GM12878 (cell line): ENCODE results near the gene PASK. TPM values are rescaled to one million over a fixed set of nuclear protein-coding genes. Genes with fewer than 3 reads are reported as not detected.

Source experiments
- ATAC-seq: fragments of 200-7000 bp; cut with Tn5 transposase; 3 replicates; pipeline ENCODE4 v1.9.1; 2020; ENCODE audit warnings: mild to moderate bottlenecking, moderate library complexity
- BruUV-seq: library from RNA; stranded (reverse); fragments of 400-500 nt; replicated peaks from 2 replicates; lab custom pipeline; 2021; lab: Mats Ljungman, UMichigan
- CTCF ChIA-PET: fragments of 300-600 bp; sonication (Branson Sonifier 250); formaldehyde crosslinking; extraction: SDS; loops from one replicate; lab custom pipeline; 2021; ENCODE audit warnings: inconsistent platforms; lab: Yijun Ruan, JAX
- POLR2A ChIA-PET: fragments of 350-600 bp; formaldehyde crosslinking; extraction: SDS; loops from one replicate; lab custom pipeline; 2021; ENCODE audit warnings: inconsistent platforms; lab: Charles Lee
- RAD21 ChIA-PET: fragments of 300-600 bp; sonication (Branson Sonifier 250); formaldehyde crosslinking; loops from one replicate; lab custom pipeline; 2023; ENCODE audit warnings: antibody characterized with exemption; ENCODE audit not compliant: unreplicated experiment; lab: Charles Lee
- SMC1A ChIA-PET: fragments of 300-600 bp; sonication (Branson Sonifier 250); formaldehyde crosslinking; loops from one replicate; lab custom pipeline; 2023; ENCODE audit not compliant: unreplicated experiment, uncharacterized antibody; lab: Charles Lee
- DNase-seq: peaks from one replicate; pipeline ENCODE4 v3.0.0-alpha.2; 2011; ENCODE audit warnings: low read depth, low spot score
- FAIRE-seq: peaks from 3 replicates; lab custom pipeline; 2011; peaks lifted over from hg19 to GRCh38; lab: Jason Lieb, UNC
- H2AFZ ChIP-seq: 2 replicates; pipeline ENCODE4 v1.6.0; 2011; ENCODE audit warnings: low read depth, low read length, control low read depth; ENCODE audit not compliant: control insufficient read depth
- H3K27ac ChIP-seq: 2 replicates; pipeline ENCODE4 v1.5.1; 2011; ENCODE audit warnings: control low read depth; ENCODE audit not compliant: control insufficient read depth, insufficient read depth
- H3K27me3 ChIP-seq, 2 experiments: replicated peaks in 1 of 2; 2 replicates each; pipeline versions ENCODE4 v1.6.0 to v1.6.1; 2011; ENCODE audit warnings: low read length in 1 of 2; ENCODE audit not compliant: control insufficient read depth in 2 of 2, insufficient read depth in 2 of 2
- H3K36me3 ChIP-seq, 2 experiments: 2 replicates each; pipeline ENCODE4 v1.5.1; 2011; ENCODE audit warnings: low read length in 1 of 2; ENCODE audit not compliant: control insufficient read depth in 2 of 2, insufficient read depth in 2 of 2
- H3K4me1 ChIP-seq: 2 replicates; pipeline ENCODE4 v1.6.1; 2011; ENCODE audit warnings: mild to moderate bottlenecking, low read length, moderate library complexity, mixed read lengths; ENCODE audit not compliant: control insufficient read depth, insufficient read depth
- H3K4me2 ChIP-seq: 2 replicates; pipeline ENCODE4 v1.6.0; 2011; ENCODE audit warnings: control low read depth; ENCODE audit not compliant: control insufficient read depth, insufficient read depth
- H3K4me3 ChIP-seq: fragments of 200-600 bp; sonication (generic); 2 replicates; pipeline ENCODE4 v1.5.1; 2016
- H3K79me2 ChIP-seq: 2 replicates; pipeline ENCODE4 v1.6.0; 2011; ENCODE audit warnings: low read length; ENCODE audit not compliant: control insufficient read depth, insufficient read depth
- H3K9ac ChIP-seq: 2 replicates; pipeline ENCODE4 v1.8.0; 2011; ENCODE audit warnings: low read length, control low read depth, mixed read lengths; ENCODE audit not compliant: control insufficient read depth, insufficient read depth
- H3K9me3 ChIP-seq: replicated peaks from 3 replicates; pipeline ENCODE4 v1.5.1; 2011; ENCODE audit warnings: mild to moderate bottlenecking, low read length; ENCODE audit not compliant: control insufficient read depth, insufficient read depth
- H4K20me1 ChIP-seq: 2 replicates; pipeline ENCODE4 v1.6.0; 2011; ENCODE audit not compliant: control insufficient read depth, insufficient read depth
- CBX5 ChIP-seq: sonication (generic); IDR thresholded peaks from 2 replicates; pipeline ENCODE4 v1.6.1; 2016; ENCODE audit warnings: low read depth, moderate library complexity, mild to moderate bottlenecking, inconsistent platforms
- ESRRA ChIP-seq: IDR thresholded peaks from 2 replicates; pipeline ENCODE4 v1.6.1; 2012; ENCODE audit warnings: mild to moderate bottlenecking, low read length, improper control_type of control experiment
- POLR2A ChIP-seq: IDR thresholded peaks from 2 replicates; pipeline ENCODE4 v1.6.1; 2011; ENCODE audit warnings: low read depth, mild to moderate bottlenecking, low read length
- PRDM15 ChIP-seq: fragments of 450-650 bp; formaldehyde crosslinking; IDR thresholded peaks from 2 replicates; pipeline ENCODE4 v1.4.0; 2020; ENCODE audit warnings: mild to moderate bottlenecking, moderate library complexity
- USF2 ChIP-seq: IDR thresholded peaks from 2 replicates; pipeline ENCODE4 v1.6.1; 2011; ENCODE audit warnings: low read depth, low read length, improper control_type of control experiment, borderline replicate concordance
- YY1 ChIP-seq: IDR thresholded peaks from 2 replicates; pipeline ENCODE4 v1.6.1; 2011; ENCODE audit warnings: low read depth, mild to moderate bottlenecking, low read length
- ZNF24 ChIP-seq: fragments of 450-650 bp; IDR thresholded peaks from 2 replicates; pipeline ENCODE4 v1.6.1; 2017; ENCODE audit warnings: antibody characterized with exemption, mild to moderate bottlenecking
- ZNF687 ChIP-seq: fragments of 450-650 bp; IDR thresholded peaks from 2 replicates; pipeline ENCODE4 v1.6.1; 2017; ENCODE audit warnings: mild to moderate bottlenecking, moderate library complexity
- WGBS: methylation state at CpG from one replicate; pipeline ENCODE4 v1.1.6; 2016; ENCODE audit warnings: low lambda C conversion rate; ENCODE audit not compliant: insufficient replicate concordance, insufficient coverage; ENCODE audit errors: missing lambda C conversion rate; 5-methylcytosine and 5-hydroxymethylcytosine counted together
- in situ Hi-C: fragments of 300-500 bp; cut with MboI; formaldehyde crosslinking; loops from 9 replicates; pipeline ENCODE4 v1.14.3; 2018; ENCODE audit warnings: mixed read lengths
- intact Hi-C: fragments of 100-400 bp; cut with micrococcal nuclease; formaldehyde crosslinking; loops from one replicate; pipeline ENCODE4 v1.14.2; 2022; ENCODE audit not compliant: unreplicated experiment
- polyA plus RNA-seq, 11 experiments: library from polyadenylated mRNA; depleted of rRNA in 4 of 11; unstranded in 6 of 11; stranded (reverse) in 5 of 11; fragments of >200 nt; fragmentation: Nextera tagmentation in 4 of 11; fragmentation: Illumina TruSeq in 1 of 11; extraction: Ambion mirVana in 4 of 11; extraction: Trizol in 1 of 11; gene quantifications; 1 replicate in 1 of 11; 2 replicates in 10 of 11; pipeline versions ENCODE4 v1.2.1 to v1.2.3, GENCODE V29; 2011 to 2016; ENCODE audit warnings: inconsistent platforms in 2 of 11, missing spikeins in 2 of 11, low read depth in 1 of 11
- total RNA-seq, 4 experiments: library from RNA; depleted of rRNA in 3 of 4; stranded (reverse); fragments of >200 nt in 3 of 4; fragmentation: Illumina TruSeq in 1 of 4; extraction: Trizol in 1 of 4; gene quantifications; 2 replicates each; pipeline versions ENCODE4 v1.2.1 to v1.2.3, GENCODE V29; 2013 to 2021
- TF ChIP-seq, protein P1 (sequence below): fragments of 450-650 bp; IDR thresholded peaks from 2 replicates; pipeline ENCODE4 v1.6.1; 2017; ENCODE audit warnings: mild to moderate bottlenecking

PASK gene
- total and polyA plus RNA-seq, 10 of the 15 experiments (the other 5 are each of a cell fraction or from before 2014, with no cell fraction given), result 9.6 to 62.2 (median 28.5) TPM

GRCh38 chr2:241125626-241126025 is 23.6 kb downstream of the PASK start (continued):
- peak; percentile 16; the same call in 1 of the 2 replicates for TF ChIP-seq USF2

DNA sequence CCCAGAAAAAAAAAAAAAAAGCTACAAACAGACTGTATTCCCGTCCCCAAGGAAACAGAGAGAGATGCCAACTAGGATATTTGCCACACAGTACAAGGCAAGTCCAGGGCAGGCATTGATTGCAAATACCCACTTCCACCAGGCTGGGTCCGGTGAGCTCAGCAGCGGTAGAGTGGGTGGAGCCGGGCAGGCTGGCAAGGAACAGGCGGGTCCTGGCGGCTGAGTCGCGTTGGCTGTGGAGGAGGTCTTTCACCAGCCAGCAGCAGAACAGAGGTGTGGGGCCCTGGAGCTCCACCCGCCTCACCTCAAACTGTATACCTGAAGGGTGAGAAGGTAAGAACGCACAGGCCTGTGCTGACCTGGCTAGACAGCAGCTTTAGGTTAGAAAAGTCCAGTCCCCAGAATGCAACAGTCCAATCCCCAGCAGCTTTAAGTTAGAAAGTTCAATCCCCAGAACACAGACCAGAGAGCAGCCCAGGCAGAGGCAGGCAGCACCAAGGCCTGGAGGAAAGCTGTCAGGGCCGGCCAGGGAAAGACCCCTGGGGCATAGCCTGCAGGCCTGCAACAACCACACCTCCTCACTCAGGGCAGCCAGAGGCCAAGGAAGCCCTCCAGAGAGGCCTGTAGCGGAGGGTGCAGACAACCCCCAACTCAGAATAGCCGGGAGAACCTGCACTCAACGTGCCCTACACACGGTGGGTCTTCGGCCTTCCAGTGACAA is 25.3 kb downstream of the PASK start:
- ChIA-PET RAD21 (interaction anchor here (1.1 to 2.3 kb wide), 4 partner anchors 12 to 45 kb away, joined by 3 to 11 read pairs (median 4); partner anchors contain the start of gene MTERF4), SMC1A (interaction anchor here (0.5 to 5.4 kb wide), 3 partner anchors 11 to 664 kb away, joined by 3 to 48 read pairs (median 3); no protein-coding TSS in a partner anchor), CTCF (interaction anchor here (1.4 to 2.1 kb wide), 2 partner anchors 13 to 26 kb away, joined by 5 to 10 read pairs; partner anchors contain the start of gene PASK), POLR2A (interaction anchor here (0.5 to 4.3 kb wide), 6 partner anchors 8 to 640 kb away, joined by 3 to 35 read pairs (median 5); partner anchors contain the start of gene MTERF4)
- Histone ChIP-seq H3K4me2 (peak overlapping the region; percentile 41; the same call in 1 of the 2 replicates), H3K79me2 (peaks cover 31% of the 10 kb centered on the region), H3K4me1 (peaks cover 35% of the 10 kb centered on the region), H3K9me3 (peaks cover 3% of the 10 kb centered on the region), H3K4me3 (no peak overlapping the region), H3K9ac (no peak overlapping the region), H3K27ac (no peak overlapping the region), H3K36me3 (peaks cover 12 to 16% of the 10 kb centered on the region in 2 experiments; a peak in 3 of 4 replicates), H4K20me1 (no peaks in the 10 kb centered on the region), H2AFZ (no peak overlapping the region), H3K27me3 (no peaks in the 10 kb centered on the region)
- intact Hi-C loops, result no loop called here
- in situ Hi-C loops, result no loop called here
- no peak for ATAC-seq
- FAIRE-seq, result no peak
- BruUV-seq, result no TSS peak
- no peak for DNase-seq
- 88% methylated on average over 16 of the region's 16 CpGs for WGBS
- TF ChIP-seq ESRRA (no peak), ZNF687 (0 out of 2 replicates have a peak, but pooled peaks have one; percentile 15), PRDM15 (CRISPR knock-in tag) (no peak), POLR2A (no peak), CBX5 (no peak), YY1 (no peak), ZNF24 (no peak)
- TF ChIP-seq, protein P1, sequence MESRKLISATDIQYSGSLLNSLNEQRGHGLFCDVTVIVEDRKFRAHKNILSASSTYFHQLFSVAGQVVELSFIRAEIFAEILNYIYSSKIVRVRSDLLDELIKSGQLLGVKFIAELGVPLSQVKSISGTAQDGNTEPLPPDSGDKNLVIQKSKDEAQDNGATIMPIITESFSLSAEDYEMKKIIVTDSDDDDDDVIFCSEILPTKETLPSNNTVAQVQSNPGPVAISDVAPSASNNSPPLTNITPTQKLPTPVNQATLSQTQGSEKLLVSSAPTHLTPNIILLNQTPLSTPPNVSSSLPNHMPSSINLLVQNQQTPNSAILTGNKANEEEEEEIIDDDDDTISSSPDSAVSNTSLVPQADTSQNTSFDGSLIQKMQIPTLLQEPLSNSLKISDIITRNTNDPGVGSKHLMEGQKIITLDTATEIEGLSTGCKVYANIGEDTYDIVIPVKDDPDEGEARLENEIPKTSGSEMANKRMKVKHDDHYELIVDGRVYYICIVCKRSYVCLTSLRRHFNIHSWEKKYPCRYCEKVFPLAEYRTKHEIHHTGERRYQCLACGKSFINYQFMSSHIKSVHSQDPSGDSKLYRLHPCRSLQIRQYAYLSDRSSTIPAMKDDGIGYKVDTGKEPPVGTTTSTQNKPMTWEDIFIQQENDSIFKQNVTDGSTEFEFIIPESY, result peak; percentile 95
